ENCODE data around the gene PCDHGC3. TPM values are rescaled to one million over a fixed set of nuclear protein-coding genes. Genes with fewer than 3 reads are reported as not detected.

Gene PCDHGC3
- total RNA-seq, 2 experiments from 2014 or later, result 27.2 to 59.7 TPM

GRCh38 chr5:141508440-141508797 is 32.7 kb downstream of the PCDHGC3 start:
- DNase-seq (ENCODE audit: low spot score), result peak; percentile 50
- Histone ChIP-seq H3K9me3 (ENCODE audit: low read length) (no peaks in the 10 kb centered on the region), H4K20me1 (ENCODE audit: insufficient read depth, low read length) (no peaks in the 10 kb centered on the region), H3K4me1 (ENCODE audit: insufficient read depth, low read length, poor library complexity, severe bottlenecking) (peaks cover 100% of the 10 kb centered on the region), H3K4me3 (ENCODE audit: low read depth, low read length, poor library complexity, severe bottlenecking) (peak overlapping the region; percentile 65), H3K4me2 (ENCODE audit: low read length) (peak overlapping the region; percentile 94), H3K27ac (ENCODE audit: low read depth, low read length, poor library complexity, severe bottlenecking) (peak overlapping the region; percentile 99), H3K79me2 (ENCODE audit: insufficient read depth, low read depth, low read length) (peaks cover 15% of the 10 kb centered on the region; the same call in 1 of the 2 replicates), H3K36me3 (ENCODE audit: insufficient read depth, low read length) (peaks cover 46% of the 10 kb centered on the region), H3K9me2 (ENCODE audit: insufficient read depth, low read length) (no peaks in the 10 kb centered on the region), H2AFZ (ENCODE audit: low read length) (no peak overlapping the region)
- ChIA-PET CTCF (ENCODE audit: unreplicated experiment) (interaction anchor here (1.2 to 9.6 kb wide), 5 partner anchors 18 to 50 kb away, joined by 3 to 138 read pairs (median 7); partner anchors contain the start of gene PCDHGC3), POLR2A (interaction anchor here (0.5 to 17.7 kb wide), 10 partner anchors 17 to 807 kb away, joined by 3 to 328 read pairs (median 5); partner anchors contain the start of genes PCDHGC3 and PCDHGC4)
- TF ChIP-seq EZH2phosphoT487 (IDR thresholded peaks at IDR 0.05; ENCODE audit: borderline replicate concordance, low read depth, low read length), result no peak
- no peak for TF ChIP-seq CTCF (conservative IDR thresholded peaks at IDR 0.05; ENCODE audit: low read length)
- intact Hi-C loops (cut with micrococcal nuclease; ENCODE audit: unreplicated experiment), result no loop called here
- no TSS peak for BruUV-seq (replicated peaks)

- Histone ChIP-seq H3K4me2 (ENCODE audit: low read length) (peak overlapping the region; percentile 94), H3K79me2 (ENCODE audit: insufficient read depth, low read depth, low read length) (peaks cover 15% of the 10 kb centered on the region; the same call in 1 of the 2 replicates), H3K4me1 (ENCODE audit: insufficient read depth, low read length, poor library complexity, severe bottlenecking) (peaks cover 100% of the 10 kb centered on the region), H2AFZ (ENCODE audit: low read length) (no peak overlapping the region), H3K4me3 (ENCODE audit: low read depth, low read length, poor library complexity, severe bottlenecking) (peak overlapping the region; percentile 65), H3K27ac (ENCODE audit: low read depth, low read length, poor library complexity, severe bottlenecking) (peak overlapping the region; percentile 99), H3K9me3 (ENCODE audit: low read length) (no peaks in the 10 kb centered on the region), H3K36me3 (ENCODE audit: insufficient read depth, low read length) (peaks cover 46% of the 10 kb centered on the region), H3K9me2 (ENCODE audit: insufficient read depth, low read length) (no peaks in the 10 kb centered on the region), H4K20me1 (ENCODE audit: insufficient read depth, low read length) (no peaks in the 10 kb centered on the region)
- DNase-seq (ENCODE audit: low spot score), result peak; percentile 75
- no peak for TF ChIP-seq EZH2phosphoT487 (IDR thresholded peaks at IDR 0.05; ENCODE audit: borderline replicate concordance, low read depth, low read length)
- TF ChIP-seq CTCF (conservative IDR thresholded peaks at IDR 0.05; ENCODE audit: low read length), result no peak
- BruUV-seq (replicated peaks), result no TSS peak
- POLR2A ChIA-PET, result interaction anchor here (0.5 to 17.7 kb wide), 9 partner anchors 17 to 1896 kb away, joined by 3 to 328 read pairs (median 5); partner anchors contain the start of genes PCDHGC3 and PCDHGC4
- intact Hi-C loops (cut with micrococcal nuclease; ENCODE audit: unreplicated experiment), result no loop called here
- CTCF ChIA-PET (ENCODE audit: unreplicated experiment), result interaction anchor here (0.6 to 9.6 kb wide), 8 partner anchors 18 to 79 kb away, joined by 3 to 138 read pairs (median 4); partner anchors contain the start of gene PCDHGC3
Measured at GRCh38 chr5:141508798-141509611, 33.2 kb downstream of the PCDHGC3 start.
